ENCODE results near the gene LRRC73. TPM values are rescaled to one million over a fixed set of nuclear protein-coding genes. Genes with fewer than 3 reads are reported as not detected.
A peak's percentile ranks its signal among the peaks of the same experiment; 100 is the strongest.

LRRC73 gene
- total RNA-seq, 2 donors from 2014 or later, result 0.12 to 0.48 TPM

DNA sequence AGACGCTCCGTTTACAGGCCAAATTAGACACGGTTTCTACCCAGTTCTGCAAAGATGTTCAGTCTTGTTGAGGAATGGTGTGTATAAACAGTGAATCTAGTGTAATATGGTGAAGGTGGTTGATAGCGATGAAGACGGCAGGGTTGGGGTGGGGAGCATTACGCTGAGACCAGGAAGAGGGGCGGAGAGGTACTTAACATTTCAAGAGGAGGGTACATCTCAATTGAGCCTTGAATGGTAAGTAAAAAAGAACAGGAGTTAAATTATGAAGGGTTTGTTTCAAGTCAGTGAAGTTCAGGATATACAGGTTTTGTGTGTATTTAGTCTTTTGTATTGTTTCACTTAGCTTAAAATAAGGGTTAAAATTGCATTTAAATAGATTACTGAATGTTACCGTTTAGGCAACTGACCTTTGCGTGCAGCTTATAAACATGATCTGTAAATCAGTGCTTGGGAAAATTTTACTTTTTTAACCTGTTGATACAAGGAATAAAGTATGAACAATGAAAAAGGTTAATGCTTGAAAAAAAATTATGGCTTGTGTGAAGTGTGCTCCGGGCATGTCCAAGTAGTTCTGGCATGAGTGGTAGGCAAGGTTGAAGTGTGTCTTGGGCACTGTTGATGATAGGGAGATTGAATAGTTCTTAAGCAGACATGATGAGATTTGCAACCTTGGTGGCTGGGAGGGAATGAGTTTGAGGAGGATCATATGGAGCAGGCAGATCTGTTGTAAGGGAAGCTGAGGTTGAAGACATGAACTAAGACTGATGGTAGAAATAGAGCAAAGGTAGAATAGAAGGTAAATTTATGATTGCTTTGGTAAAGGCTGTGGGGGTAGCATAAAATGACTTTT lies 7.6 kb upstream of the LRRC73 start:
- no peaks in the 10 kb centered on the region for H3K9me3 Mint-ChIP-seq
- no peak overlapping the region for H3K27ac Mint-ChIP-seq
- H3K36me3 Mint-ChIP-seq, result peaks cover 0 to 10% of the 10 kb centered on the region in 2 donors
- ATAC-seq (no peak), DNase-seq (ENCODE audit: low spot score in 2 of 2) (no peak)

DNA sequence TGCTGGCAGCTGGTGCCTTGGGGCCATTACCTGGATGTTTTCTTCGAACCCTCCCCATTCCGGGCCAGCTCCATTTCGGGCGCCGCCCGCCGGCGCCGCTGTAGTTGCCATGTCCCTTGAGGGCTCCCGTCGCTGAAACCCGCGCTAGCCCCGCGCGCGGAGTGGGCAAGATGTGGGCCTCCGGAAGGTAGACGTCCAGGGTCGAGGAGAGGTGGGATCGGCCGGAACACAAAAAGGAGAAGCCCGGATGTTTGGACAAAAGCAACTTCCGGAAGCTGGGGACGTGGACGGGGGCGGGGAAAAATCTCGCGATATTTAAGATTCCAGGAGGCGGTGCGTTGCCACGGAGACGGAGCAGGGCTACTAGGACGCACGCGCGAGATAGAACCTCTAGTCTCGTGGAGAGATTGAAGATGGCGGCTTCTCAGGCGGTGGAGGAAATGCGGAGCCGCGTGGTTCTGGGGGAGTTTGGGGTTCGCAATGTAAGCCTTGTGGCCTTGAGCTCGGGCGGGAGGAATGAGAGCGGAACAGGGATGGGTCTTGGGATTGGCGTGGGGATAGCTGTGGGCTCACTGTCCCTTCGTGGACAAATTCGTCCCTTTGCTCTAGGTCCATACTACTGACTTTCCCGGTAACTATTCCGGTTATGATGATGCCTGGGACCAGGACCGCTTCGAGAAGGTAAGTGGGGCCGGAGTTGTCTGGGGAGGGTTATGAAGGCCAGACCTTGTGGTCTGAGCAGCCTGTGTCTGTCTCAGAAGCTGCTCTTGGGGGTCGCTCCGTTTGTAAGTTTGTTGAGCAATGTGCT lies 6.8 kb upstream of the LRRC73 start, which contains the start of the genes POLR1C and YIPF3:
POLR1C (plus strand) TSS at position 393 of the 808 bp plus-strand sequence; CDS start at position 414, 21 bp downstream.
YIPF3 (minus strand) TSS at position 230 of the 808 bp plus-strand sequence; CDS start at position 111, 119 bp downstream.
- H3K9me3 Mint-ChIP-seq, result no peaks in the 10 kb centered on the region
- DNase-seq (ENCODE audit: low spot score in 2 of 2) (peak; percentile 93 to 96), ATAC-seq (peak; percentile 95 to 97)
- peaks cover 0 to 10% of the 10 kb centered on the region in 2 donors for H3K36me3 Mint-ChIP-seq
- no peak within 1 kb of the TSS for H3K27ac Mint-ChIP-seq

DNA sequence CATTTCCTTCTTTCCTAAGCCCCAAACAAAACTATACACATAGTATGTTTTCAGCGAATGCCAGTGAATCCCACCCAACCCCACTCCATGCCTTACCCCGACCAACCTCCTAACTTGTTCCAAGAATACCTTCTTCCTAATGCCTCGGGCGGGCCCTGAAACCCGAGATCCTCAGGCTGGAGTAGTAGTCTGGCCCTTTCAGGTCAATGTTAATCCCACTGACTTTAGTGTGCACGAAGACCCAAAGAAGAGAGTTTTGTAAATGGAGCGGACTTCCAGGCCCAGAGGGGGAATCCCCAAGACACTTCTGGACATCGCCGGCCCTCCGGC lies 6.2 kb upstream of the LRRC73 start:
- H3K9me3 Mint-ChIP-seq, result no peaks in the 10 kb centered on the region
- DNase-seq (ENCODE audit: low spot score in 2 of 2) (no peak), ATAC-seq (no peak)
- H3K36me3 Mint-ChIP-seq, result peaks cover 5 to 10% of the 10 kb centered on the region in 2 donors
- no peak overlapping the region for H3K27ac Mint-ChIP-seq

DNA sequence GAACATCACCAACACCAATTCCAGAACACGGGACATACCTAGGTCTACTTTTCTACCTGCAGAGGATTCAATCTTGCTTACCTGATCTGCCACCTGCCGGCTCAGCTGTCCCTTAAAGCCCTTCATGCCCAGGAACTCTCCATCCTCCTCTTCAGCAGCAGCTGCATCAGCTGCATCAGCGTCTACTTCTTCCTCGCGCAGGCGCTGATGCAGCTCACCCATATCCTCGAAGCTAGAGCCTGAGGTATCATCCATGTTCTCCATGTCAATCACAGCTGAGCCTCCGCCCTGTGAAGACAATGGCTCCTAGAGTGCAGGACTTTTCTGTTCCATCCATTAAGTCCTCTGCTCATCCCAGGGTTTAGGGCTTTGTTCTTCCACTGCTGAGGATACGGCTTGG lies 5.7 kb upstream of the LRRC73 start:
- no peaks in the 10 kb centered on the region for H3K9me3 Mint-ChIP-seq
- DNase-seq (ENCODE audit: low spot score in 2 of 2) (no peak), ATAC-seq (no peak)
- no peak overlapping the region for H3K27ac Mint-ChIP-seq
- H3K36me3 Mint-ChIP-seq, result peaks cover 5 to 10% of the 10 kb centered on the region in 2 donors

DNA sequence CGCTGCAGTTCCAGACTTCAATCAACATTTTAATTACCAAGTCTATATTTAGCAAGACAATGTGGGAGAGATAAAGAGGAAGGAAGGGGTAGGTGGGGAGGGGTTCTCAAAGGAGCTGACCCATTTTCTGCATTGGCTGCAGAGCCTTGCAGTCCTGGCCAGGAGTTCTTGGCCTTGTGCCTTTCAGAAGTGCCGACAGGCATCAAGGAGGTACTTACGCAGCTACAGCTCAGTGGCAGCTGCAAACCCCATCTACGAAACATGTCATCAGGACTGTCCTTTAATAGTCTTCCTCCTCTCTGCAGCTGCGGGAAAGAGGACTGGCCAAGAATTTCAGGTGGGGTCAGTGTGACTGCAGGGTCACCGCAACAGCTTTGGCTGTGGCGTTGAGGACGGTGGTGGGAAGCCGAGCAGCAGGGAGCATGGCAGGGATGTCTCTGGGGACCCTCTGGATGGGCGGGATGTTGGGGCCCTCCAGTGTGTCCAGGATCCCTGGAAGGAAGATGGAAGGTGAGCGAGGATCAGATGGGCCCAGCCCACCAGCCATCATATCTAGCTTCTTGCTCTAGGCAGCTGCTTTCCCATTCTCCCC lies 1.8 kb upstream of the LRRC73 start:
- Mint-ChIP-seq H3K9me3 (no peaks in the 10 kb centered on the region), H3K27ac (no peak overlapping the region), H3K36me3 (peaks cover 5 to 19% of the 10 kb centered on the region in 2 donors)
- ATAC-seq, result no peak
- no peak for DNase-seq (ENCODE audit: low spot score in 2 of 2)

DNA sequence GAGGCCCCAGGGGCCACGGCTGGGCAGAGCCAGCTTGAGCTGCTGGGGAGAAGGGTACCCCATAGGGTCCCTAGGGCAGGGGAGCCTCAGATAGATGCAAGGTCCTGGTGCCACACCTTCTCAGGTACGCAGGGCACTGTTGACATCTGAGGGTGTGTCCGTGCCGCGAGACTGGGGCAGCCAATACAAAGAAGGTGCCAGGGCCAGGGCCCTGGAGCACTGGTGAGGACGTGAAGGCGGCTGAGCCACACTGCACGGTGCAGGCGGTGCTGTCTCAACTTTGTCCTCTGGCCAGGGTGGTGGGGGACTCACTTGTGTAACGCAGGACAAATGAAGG lies 649 bp upstream of the LRRC73 start:
- ATAC-seq, result no peak
- peak overlapping the region in 1 of 2 donors; percentile 23 for H3K27ac Mint-ChIP-seq

DNA sequence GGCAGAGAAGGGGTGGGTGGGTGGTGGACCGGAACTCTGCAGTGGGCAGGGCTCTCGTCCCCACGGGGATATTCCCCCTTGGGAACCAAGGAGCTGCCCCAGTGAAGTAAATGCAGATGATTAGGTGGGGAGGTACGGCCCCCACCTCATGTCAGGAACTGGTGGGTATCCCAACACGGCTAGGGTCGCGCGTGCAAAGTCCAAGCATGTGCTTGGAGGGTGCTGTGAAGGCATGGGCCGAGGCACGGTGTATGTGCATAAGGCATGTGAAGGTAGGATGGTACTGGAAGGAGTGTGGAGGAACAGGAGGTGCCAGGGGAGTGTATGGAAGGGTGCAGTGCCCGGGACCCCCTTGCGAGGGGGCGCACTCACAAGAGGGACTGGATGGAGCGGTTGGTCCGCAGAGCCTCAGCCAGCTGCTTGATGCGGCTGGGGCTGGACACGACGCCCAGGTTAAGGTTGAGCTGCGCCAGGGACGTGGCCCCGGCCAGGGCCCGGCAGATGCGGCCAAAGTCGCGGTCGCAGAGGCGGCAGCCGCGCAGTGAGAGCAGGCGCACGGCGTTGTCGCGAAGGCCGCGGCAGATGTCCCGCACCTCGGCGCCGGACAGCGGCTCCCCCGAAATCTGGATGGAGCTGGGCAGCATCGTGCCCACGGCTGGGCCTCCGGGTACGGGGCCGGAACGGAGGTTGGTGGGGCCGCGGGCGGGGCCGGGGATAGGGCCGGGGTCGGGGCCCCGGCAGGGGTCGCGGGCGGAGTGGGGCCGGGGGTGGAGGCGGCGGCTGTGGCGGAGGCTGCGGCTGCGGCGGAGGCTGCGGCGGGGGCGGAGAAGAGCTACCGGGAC lies 783 bp downstream of the LRRC73 start:
- ATAC-seq, result no peak
- H3K27ac Mint-ChIP-seq, result peak overlapping the region; percentile 77 to 90
- H3K9me3 Mint-ChIP-seq, result no peaks in the 10 kb centered on the region
- no peak for DNase-seq (ENCODE audit: low spot score in 2 of 2)
- H3K36me3 Mint-ChIP-seq, result peaks cover 5 to 10% of the 10 kb centered on the region in 2 donors

More for the DNA sequence above, 649 bp upstream of the LRRC73 start:
- H3K9me3 Mint-ChIP-seq, result no peaks in the 10 kb centered on the region
- no peak for DNase-seq (ENCODE audit: low spot score in 2 of 2)
- H3K36me3 Mint-ChIP-seq, result peaks cover 5 to 19% of the 10 kb centered on the region in 2 donors

DNA sequence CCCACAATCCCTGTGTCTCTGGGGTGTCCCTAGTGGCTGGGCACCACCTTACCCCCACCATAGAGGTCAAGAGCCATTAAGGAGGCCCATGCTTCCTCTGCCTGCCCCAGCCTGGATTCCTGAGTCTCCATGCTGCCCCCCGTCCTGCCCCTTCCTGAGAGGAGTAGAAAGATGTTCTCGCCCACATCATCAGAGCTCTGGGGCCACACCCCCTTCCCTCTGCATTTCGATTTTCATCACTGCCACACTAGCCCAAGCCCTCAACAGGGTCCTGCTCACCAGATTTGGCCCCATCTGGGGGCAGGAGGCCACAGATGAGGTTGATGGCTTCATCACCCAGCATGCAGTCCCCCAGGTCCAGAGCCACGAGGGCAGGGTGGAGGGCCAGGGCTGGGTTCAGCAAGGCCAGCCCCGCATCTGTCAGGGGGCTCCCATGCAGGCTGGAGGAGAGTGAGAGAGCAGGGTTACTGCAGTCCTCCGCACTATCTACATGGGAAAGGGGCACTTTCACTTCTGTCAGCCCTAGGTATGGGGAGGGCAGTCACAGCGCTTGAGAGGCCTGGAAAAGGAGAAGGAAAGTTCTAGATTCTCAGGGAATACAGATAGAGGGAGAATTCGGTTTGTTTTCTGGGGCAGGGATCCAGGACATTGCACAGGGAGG lies 1.5 kb downstream of the LRRC73 start:
- no peak for ATAC-seq
- Mint-ChIP-seq H3K27ac (peak overlapping the region; percentile 77 to 90), H3K9me3 (no peaks in the 10 kb centered on the region), H3K36me3 (peaks cover 5 to 8% of the 10 kb centered on the region in 2 donors)
- no peak for DNase-seq (ENCODE audit: low spot score in 2 of 2)

DNA sequence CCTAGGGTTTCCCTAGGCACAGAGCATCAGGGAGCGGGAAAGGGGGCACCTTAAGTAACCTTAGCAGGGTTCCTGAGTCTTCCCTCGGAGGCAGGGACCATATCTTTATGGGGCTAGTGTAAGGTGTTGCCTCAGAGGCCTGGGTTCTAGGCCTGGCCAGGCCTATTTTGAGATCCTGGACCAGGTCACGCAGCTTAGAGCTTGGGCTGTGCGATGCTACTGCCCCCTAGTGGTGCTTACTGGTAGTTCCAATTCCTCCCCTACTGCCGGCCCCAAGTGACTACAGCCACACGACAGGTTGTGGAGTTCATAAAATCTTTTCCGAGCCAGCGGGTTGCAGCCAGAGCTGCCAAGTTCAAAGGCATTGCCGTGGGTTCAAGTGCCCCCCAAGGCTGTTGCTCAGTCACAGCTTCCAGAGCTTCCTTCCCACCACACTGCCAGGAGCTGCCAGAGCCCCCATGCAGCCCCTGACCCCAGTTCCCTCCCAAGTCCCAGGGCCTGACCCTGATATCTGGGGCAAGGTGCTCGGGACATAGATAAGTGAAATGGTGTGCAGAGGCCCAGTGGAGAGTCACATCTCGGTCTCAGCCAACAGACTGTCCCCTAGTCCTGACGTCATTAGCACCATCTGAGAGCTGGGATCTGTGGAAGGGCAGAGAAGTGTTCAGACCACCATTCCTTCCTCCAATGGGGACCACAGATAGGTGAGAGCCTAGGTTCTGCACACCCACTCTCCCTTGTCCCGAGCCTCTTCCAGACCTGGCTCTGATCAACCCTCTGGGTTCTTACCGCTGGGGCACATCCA lies 3.3 kb downstream of the LRRC73 start:
- H3K9me3 Mint-ChIP-seq, result no peaks in the 10 kb centered on the region
- H3K27ac Mint-ChIP-seq, result no peak overlapping the region
- ATAC-seq (peak; percentile 73 to 77), DNase-seq (ENCODE audit: low spot score in 2 of 2) (peak; percentile 77 to 86)
- H3K36me3 Mint-ChIP-seq, result peaks cover 5 to 8% of the 10 kb centered on the region in 2 donors

DNA sequence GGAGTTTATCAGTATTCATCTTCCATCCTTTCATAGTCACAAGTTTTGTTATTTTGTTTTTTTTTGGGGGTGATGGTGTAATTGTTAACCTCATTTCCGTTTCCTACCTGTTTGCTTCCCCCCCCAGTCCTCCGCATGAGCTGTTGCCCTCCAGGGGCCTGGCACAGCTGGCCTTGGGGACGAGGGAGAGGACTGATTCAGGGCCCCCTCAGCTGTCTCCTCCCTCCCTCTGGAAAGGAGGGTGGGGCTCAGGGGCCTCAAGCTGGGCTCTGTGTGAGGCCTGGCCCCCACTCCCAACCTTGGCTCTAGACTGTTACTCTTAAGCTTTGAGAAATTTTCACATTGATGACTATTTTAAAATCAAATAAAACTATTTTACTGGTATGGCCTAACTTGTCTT lies 4.0 kb downstream of the LRRC73 start:
- ATAC-seq, result no peak
- Mint-ChIP-seq H3K27ac (no peak overlapping the region), H3K36me3 (peaks cover 0 to 8% of the 10 kb centered on the region in 2 donors), H3K9me3 (no peaks in the 10 kb centered on the region)
- no peak for DNase-seq (ENCODE audit: low spot score in 2 of 2)

DNA sequence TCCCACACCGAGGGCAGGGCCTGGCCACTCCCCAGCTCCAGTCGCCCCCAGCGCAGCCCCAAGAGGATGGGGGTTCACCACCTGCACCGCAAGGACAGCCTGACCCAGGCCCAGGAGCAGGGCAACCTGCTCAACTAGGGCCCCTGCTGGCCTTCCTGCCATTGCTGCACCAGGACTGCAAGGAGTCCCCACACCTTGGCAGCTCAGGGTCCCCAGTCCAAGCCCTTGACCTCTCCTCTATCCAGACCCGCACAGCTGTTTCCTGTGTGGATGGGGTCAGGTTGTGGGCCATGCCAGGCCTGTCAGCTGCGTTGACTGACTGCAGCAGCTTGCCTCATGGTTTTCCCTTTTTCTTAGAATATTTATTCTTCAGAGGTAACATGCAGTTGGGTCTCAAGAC lies 4.4 kb downstream of the LRRC73 start:
- ATAC-seq (no peak), DNase-seq (ENCODE audit: low spot score in 2 of 2) (no peak)
- no peaks in the 10 kb centered on the region for H3K9me3 Mint-ChIP-seq
- H3K36me3 Mint-ChIP-seq, result peaks cover 0 to 8% of the 10 kb centered on the region in 2 donors
- H3K27ac Mint-ChIP-seq, result no peak overlapping the region

DNA sequence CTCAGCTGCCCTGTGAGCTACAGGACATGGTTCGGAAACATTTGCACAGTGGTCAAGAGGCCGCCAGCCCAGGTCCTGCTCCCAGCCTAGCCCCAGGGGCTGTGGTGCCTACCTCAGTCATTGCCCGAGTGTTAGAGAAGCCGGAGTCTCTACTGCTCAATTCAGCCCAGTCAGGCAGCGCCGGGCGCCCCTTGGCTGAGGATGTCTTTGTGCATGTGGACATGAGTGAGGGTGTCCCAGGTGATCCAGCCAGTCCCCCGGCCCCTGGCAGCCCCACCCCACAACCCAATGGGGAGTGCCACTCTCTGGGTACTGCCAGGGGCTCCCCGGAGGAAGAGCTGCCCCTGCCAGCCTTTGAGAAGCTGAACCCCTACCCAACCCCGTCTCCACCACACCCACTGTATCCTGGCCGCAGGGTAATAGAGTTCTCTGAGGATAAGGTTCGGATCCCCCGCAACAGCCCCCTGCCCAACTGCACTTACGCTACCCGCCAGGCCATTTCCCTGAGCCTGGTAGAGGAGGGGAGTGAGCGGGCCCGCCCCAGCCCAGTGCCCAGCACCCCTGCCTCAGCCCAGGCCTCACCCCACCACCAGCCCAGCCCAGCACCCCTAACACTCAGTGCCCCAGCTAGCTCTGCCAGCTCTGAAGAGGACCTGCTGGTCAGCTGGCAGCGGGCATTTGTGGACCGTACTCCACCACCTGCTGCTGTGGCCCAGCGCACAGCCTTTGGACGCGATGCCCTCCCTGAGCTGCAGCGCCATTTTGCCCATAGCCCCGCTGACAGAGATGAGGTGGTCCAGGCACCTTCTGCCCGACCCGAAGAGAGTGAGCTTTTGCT lies 5.2 kb downstream of the LRRC73 start:
- H3K27ac Mint-ChIP-seq, result no peak overlapping the region
- DNase-seq (ENCODE audit: low spot score in 2 of 2) (no peak), ATAC-seq (no peak)
- H3K36me3 Mint-ChIP-seq, result peaks cover 0 to 8% of the 10 kb centered on the region in 2 donors
- H3K9me3 Mint-ChIP-seq, result no peaks in the 10 kb centered on the region

DNA sequence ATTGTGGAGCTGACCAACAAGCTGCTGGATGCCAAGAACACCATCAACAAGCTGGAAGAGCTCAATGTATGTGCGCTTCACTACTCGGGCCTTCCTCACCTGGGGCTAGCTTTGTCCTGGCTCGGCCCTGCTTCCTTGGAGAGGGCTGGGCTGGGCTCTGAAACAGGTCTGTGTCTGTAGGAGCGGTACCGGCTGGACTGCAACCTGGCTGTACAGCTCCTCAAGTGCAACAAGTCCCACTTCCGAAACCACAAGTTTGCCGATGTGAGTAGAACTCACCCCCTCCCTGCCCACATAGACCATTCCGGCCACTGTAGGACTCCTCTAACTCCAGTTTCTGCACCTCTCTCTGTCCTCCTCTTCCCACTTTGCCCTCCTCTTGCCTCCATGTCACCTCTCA lies 6.7 kb downstream of the LRRC73 start:
- Mint-ChIP-seq H3K27ac (peak overlapping the region in 1 of 2 donors; percentile 92), H3K36me3 (no peaks in the 10 kb centered on the region), H3K9me3 (no peaks in the 10 kb centered on the region)
- ATAC-seq, result no peak
- no peak for DNase-seq (ENCODE audit: low spot score in 2 of 2)

DNA sequence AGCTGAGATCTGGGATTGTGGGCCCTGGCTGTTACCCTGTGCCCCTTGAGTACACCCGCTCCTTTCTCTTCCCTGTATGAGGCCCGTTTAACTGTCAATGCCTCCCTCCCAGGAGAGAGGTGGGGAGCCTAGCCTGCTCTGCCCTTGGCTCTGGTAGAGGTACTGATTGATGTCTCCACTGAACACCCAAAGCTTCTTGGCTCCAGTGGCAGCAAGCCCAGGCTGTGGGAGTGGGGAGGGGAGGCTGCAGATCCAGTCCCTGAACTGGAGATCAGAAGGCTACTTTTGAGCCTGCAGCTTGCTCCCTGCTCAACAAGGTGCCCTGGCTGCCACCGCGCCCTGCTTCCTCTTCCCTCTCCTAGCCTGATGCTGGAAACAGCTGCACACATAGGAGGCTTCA lies 7.5 kb downstream of the LRRC73 start:
- Mint-ChIP-seq H3K36me3 (no peaks in the 10 kb centered on the region), H3K9me3 (no peaks in the 10 kb centered on the region), H3K27ac (peak overlapping the region in 1 of 2 donors; percentile 58)
- DNase-seq (ENCODE audit: low spot score in 2 of 2), result no peak
- no peak for ATAC-seq

Data from activated naive CD4-positive, alpha-beta T cell treated with anti-CD3 and anti-CD28 coated beads, Interleukin-2, amount 50 U/mL, for 72 hours (primary cell).